H9 (cell line): ENCODE measurements around the gene STX16. TPM values are rescaled to one million over a fixed set of nuclear protein-coding genes. Genes with fewer than 3 reads are reported as not detected.

ENCODE experiments used
- total RNA-seq: library from RNA; stranded (reverse); gene quantifications from 2 replicates; pipeline ENCODE4 v1.2.1, GENCODE V29; 2021

The STX16 gene
- total RNA-seq, 1 experiment from 2014 or later = 87.8 TPM

Other genes with a start within 250 kb of the STX16 start
- gene APCDD1L, start 135.9 kb upstream of the STX16 start, total RNA-seq = 0.68 and 1.1 TPM in 2 replicates
- gene NPEPL1, start 41.5 kb downstream of the STX16 start, total RNA-seq = 31.1 TPM in 2 replicates
- gene GNAS-AS1, start 199.6 kb downstream of the STX16 start, total RNA-seq = 8.6 and 11.3 TPM in 2 replicates
- gene GNAS, start 201.4 kb downstream of the STX16 start, total RNA-seq = 918 and 920 TPM in 2 replicates